PC-3 (cell line): ENCODE results near the gene UBR4. TPM values are rescaled to one million over a fixed set of nuclear protein-coding genes. Genes with fewer than 3 reads are reported as not detected.
"Not testable (repeated sequence)": the region's sequence is repeated elsewhere in the genome, so short reads cannot be mapped to it uniquely, and the experiment has no call there.

ENCODE experiments used
- ATAC-seq: fragments of 200-7000 bp; cut with Tn5 transposase; 2 replicates; pipeline ENCODE4 v1.9.1; 2020; ENCODE audit warnings: mild to moderate bottlenecking, moderate library complexity
- BruUV-seq: library from RNA; stranded (reverse); fragments of 400-500 nt; replicated peaks from 2 replicates; lab custom pipeline; 2021; lab: Mats Ljungman, UMichigan
- CTCF ChIA-PET: fragments of 300-600 bp; sonication (Branson Sonifier 250); formaldehyde crosslinking; loops from one replicate; lab custom pipeline; 2022; ENCODE audit warnings: antibody characterized with exemption; lab: Charles Lee
- POLR2A ChIA-PET: fragments of 300-600 bp; sonication (Branson Sonifier 250); formaldehyde crosslinking; loops from one replicate; lab custom pipeline; 2022; ENCODE audit warnings: antibody characterized with exemption; ENCODE audit not compliant: unreplicated experiment; lab: Charles Lee
- DNase-seq: peaks from one replicate; pipeline ENCODE4 v3.0.0-alpha.2; 2015
- H2AFZ ChIP-seq: fragments of 300-600 bp; sonication (generic); 2 replicates; pipeline ENCODE4 v1.6.0; 2016; ENCODE audit warnings: antibody characterized with exemption, low read length
- H3F3A ChIP-seq: fragments of 300-600 bp; sonication (generic); one replicate; pipeline ENCODE4 v1.6.0; 2017; ENCODE audit warnings: antibody characterized with exemption, low read length, control low read depth, mild to moderate bottlenecking; ENCODE audit not compliant: unreplicated experiment
- H3K27ac ChIP-seq: fragments of 300-600 bp; sonication (generic); 2 replicates; pipeline ENCODE4 v1.5.1; 2016; ENCODE audit warnings: mild to moderate bottlenecking, low read length
- H3K27me3 ChIP-seq: fragments of 300-600 bp; sonication (generic); 2 replicates; pipeline ENCODE4 v1.6.1; 2016; ENCODE audit warnings: low read length, mixed read lengths
- H3K36me3 ChIP-seq: fragments of 300-600 bp; sonication (generic); 2 replicates; pipeline ENCODE4 v1.6.1; 2016; ENCODE audit warnings: low read depth, mixed run types, low read length, mixed read lengths
- H3K4me1 ChIP-seq: fragments of 300-600 bp; sonication (generic); 2 replicates; pipeline ENCODE4 v1.5.1; 2016; ENCODE audit warnings: low read length; ENCODE audit not compliant: insufficient read depth
- H3K4me2 ChIP-seq: fragments of 300-600 bp; sonication (generic); 2 replicates; pipeline ENCODE4 v1.6.0; 2016; ENCODE audit warnings: low read length
- H3K4me3 ChIP-seq: fragments of 300-600 bp; sonication (generic); 2 replicates; pipeline ENCODE4 v1.5.1; 2016; ENCODE audit warnings: mild to moderate bottlenecking, low read length, mixed read lengths
- H3K79me2 ChIP-seq: fragments of 300-600 bp; sonication (generic); 2 replicates; pipeline ENCODE4 v1.6.1; 2017; ENCODE audit warnings: low read length, mixed read lengths
- H3K9ac ChIP-seq: fragments of 300-600 bp; sonication (generic); 2 replicates; pipeline ENCODE4 v1.6.0; 2016; ENCODE audit warnings: mild to moderate bottlenecking, low read length
- H3K9me2 ChIP-seq: fragments of 300-600 bp; sonication (generic); replicated peaks from 2 replicates; pipeline ENCODE4 v1.6.1; 2016; ENCODE audit warnings: mixed run types, low read length, mixed read lengths
- H3K9me3 ChIP-seq: fragments of 300-600 bp; sonication (generic); 2 replicates; pipeline ENCODE4 v1.6.1; 2016; ENCODE audit warnings: low read length, mixed read lengths
- H4K20me1 ChIP-seq: fragments of 300-600 bp; sonication (generic); 2 replicates; pipeline ENCODE4 v1.6.1; 2016; ENCODE audit warnings: low read length, mixed read lengths
- CTCF ChIP-seq: fragments of 300-600 bp; sonication (generic); conservative IDR thresholded peaks from 2 replicates; pipeline ENCODE4 v1.5.1; 2017; ENCODE audit warnings: antibody characterized with exemption, low read depth, mild to moderate bottlenecking, low read length
- EZH2 ChIP-seq: fragments of 300-600 bp; sonication (generic); IDR thresholded peaks from one replicate; pipeline ENCODE4 v1.6.1; 2017; ENCODE audit warnings: antibody characterized with exemption, mild to moderate bottlenecking, low read length; ENCODE audit not compliant: unreplicated experiment
- EZH2phosphoT487 ChIP-seq: fragments of 300-600 bp; sonication (generic); IDR thresholded peaks from 2 replicates; pipeline ENCODE4 v1.6.1; 2018; ENCODE audit warnings: mild to moderate bottlenecking, antibody characterized with exemption, low read length, borderline replicate concordance
- intact Hi-C: fragments of 100-400 bp; cut with micrococcal nuclease; formaldehyde crosslinking; loops from 2 replicates; pipeline ENCODE4 v1.9.0; 2023
- total RNA-seq: library from RNA; depleted of rRNA; stranded (reverse); fragments of >200 nt; gene quantifications from 2 replicates; pipeline ENCODE4 v1.2.3, GENCODE V29; 2014

Gene UBR4
- total RNA-seq, 1 experiment from 2014 or later, result 141 TPM

- no peak overlapping the region for H3K27ac ChIP-seq
- H3K79me2 ChIP-seq, result no peaks in the 10 kb centered on the region
- no peaks in the 10 kb centered on the region for H3F3A ChIP-seq
- ATAC-seq (no peak), DNase-seq (no peak)
- no peak overlapping the region for H3K4me2 ChIP-seq
- H3K9me3 ChIP-seq, result no peaks in the 10 kb centered on the region
- no TSS peak for BruUV-seq
- no peaks in the 10 kb centered on the region for H3K9me2 ChIP-seq
- POLR2A ChIA-PET, result interaction anchor here (0.6 kb wide), 1 partner anchor 22 kb away, joined by 3 read pairs; no protein-coding TSS in a partner anchor
- intact Hi-C loops, result no loop called here
- H3K9ac ChIP-seq, result no peak overlapping the region
- H3K36me3 ChIP-seq, result peaks cover 53% of the 10 kb centered on the region
- CTCF ChIA-PET, result no interaction called here
- no peaks in the 10 kb centered on the region for H3K4me1 ChIP-seq
- H2AFZ ChIP-seq, result no peak overlapping the region
- TF ChIP-seq EZH2 (no peak), CTCF (no peak), EZH2phosphoT487 (no peak)
- no peaks in the 10 kb centered on the region for H3K27me3 ChIP-seq
- H4K20me1 ChIP-seq, result no peaks in the 10 kb centered on the region
- no peak overlapping the region for H3K4me3 ChIP-seq
Observed at GRCh38 chr1:19182223-19182622, 27.8 kb downstream of the UBR4 start.

GRCh38 chr1:19180265-19180657 lies 29.8 kb downstream of the UBR4 start:
- H3K4me3 ChIP-seq, H3K79me2 ChIP-seq, intact Hi-C loops, DNase-seq, POLR2A ChIA-PET, H3K9me3 ChIP-seq, H3F3A ChIP-seq, H3K9me2 ChIP-seq, H3K4me1 ChIP-seq, H3K27me3 ChIP-seq, BruUV-seq, H4K20me1 ChIP-seq, H3K9ac ChIP-seq, ATAC-seq, H3K4me2 ChIP-seq, H2AFZ ChIP-seq, H3K27ac ChIP-seq: not testable (repeated sequence)
- H3K36me3 ChIP-seq, result peaks cover 54% of the 10 kb centered on the region
- CTCF ChIA-PET, result interaction anchor here (0.6 to 1.0 kb wide), 3 partner anchors 19 to 207 kb away, joined by 4 to 7 read pairs (median 4); no protein-coding TSS in a partner anchor

- H3K36me3 ChIP-seq, result peaks cover 52% of the 10 kb centered on the region
- H3K4me3 ChIP-seq, result no peak overlapping the region
- H3K4me1 ChIP-seq, result no peaks in the 10 kb centered on the region
- H4K20me1 ChIP-seq, result no peaks in the 10 kb centered on the region
- ChIA-PET CTCF (interaction anchor here (0.5 to 1.0 kb wide), 8 partner anchors 16 to 1933 kb away, joined by 3 to 7 read pairs (median 4); no protein-coding TSS in a partner anchor), POLR2A (no interaction called here)
- H2AFZ ChIP-seq, result no peak overlapping the region
- TF ChIP-seq CTCF (peak; percentile 57), EZH2phosphoT487 (no peak), EZH2 (no peak)
- H3K9ac ChIP-seq, result no peak overlapping the region
- H3K27ac ChIP-seq, result no peak overlapping the region
- H3K4me2 ChIP-seq, result no peak overlapping the region
- no peaks in the 10 kb centered on the region for H3K9me2 ChIP-seq
- no peaks in the 10 kb centered on the region for H3F3A ChIP-seq
- no peaks in the 10 kb centered on the region for H3K79me2 ChIP-seq
- intact Hi-C loops, result loop anchor here (1.0 kb wide), 1 partner anchor 62 kb away; no protein-coding TSS in a partner anchor
- no TSS peak for BruUV-seq
- no peaks in the 10 kb centered on the region for H3K27me3 ChIP-seq
- ATAC-seq (peak; percentile 68), DNase-seq (peak; percentile 39)
- H3K9me3 ChIP-seq, result no peaks in the 10 kb centered on the region
Observed at GRCh38 chr1:19179597-19180264, 30.3 kb downstream of the UBR4 start.
